Psoas muscle (tissue), 8 donors: Measurements from ENCODE around the gene WASF3. TPM values are rescaled to one million over a fixed set of nuclear protein-coding genes. Genes with fewer than 3 reads are reported as not detected.

Source experiments
- ATAC-seq, 4 donors: fragments of 200-7000 bp; cut with Tn5 transposase; one replicate each; pipeline ENCODE4 v1.9.1; 2020; ENCODE audit warnings: moderate library complexity in 3 of 4, mild to moderate bottlenecking in 2 of 4
- DNase-seq, 2 donors: peaks; one replicate each; pipeline ENCODE4 v3.0.0-alpha.2; 2020
- H3K27ac ChIP-seq: fragments of 200-600 bp; one replicate; pipeline ENCODE4 v1.8.0; 2022
- H3K27me3 ChIP-seq, 3 donors: fragments of 200-600 bp in 1 of 3; one replicate each; pipeline versions ENCODE4 v1.6.1 to v1.8.0; 2013 to 2022; ENCODE audit warnings: low read length in 2 of 3, mild to moderate bottlenecking in 2 of 3, moderate library complexity in 1 of 3; ENCODE audit not compliant: insufficient read depth in 3 of 3
- H3K36me3 ChIP-seq, 2 donors: fragments of 200-600 bp in 1 of 2; one replicate each; pipeline versions ENCODE4 v1.6.1 to v1.8.0; 2013 to 2022; ENCODE audit warnings: low read depth in 1 of 2, mild to moderate bottlenecking in 1 of 2, moderate library complexity in 1 of 2; ENCODE audit not compliant: insufficient read depth in 1 of 2
- H3K4me1 ChIP-seq: fragments of 200-600 bp; one replicate; pipeline ENCODE4 v1.8.0; 2022
- H3K4me3 ChIP-seq: fragments of 200-600 bp; one replicate; pipeline ENCODE4 v1.8.0; 2022; ENCODE audit warnings: mild to moderate bottlenecking
- H3K9me3 ChIP-seq: fragments of 200-600 bp; one replicate; pipeline ENCODE4 v1.8.0; 2022
- WGBS, 3 donors: extraction: QIAGEN DNeasy Blood & Tissue Kit; methylation state at CpG; one replicate each; pipeline versions ENCODE4 v1.1.6 to v1.1.7; 2013; 5-methylcytosine and 5-hydroxymethylcytosine counted together
- intact Hi-C, 2 donors: fragments of 100-400 bp; cut with DNase I; formaldehyde crosslinking; loops; one replicate each; pipeline versions ENCODE4 v1.11.0 to v1.14.2; 2022
- polyA plus RNA-seq, 3 donors: library from polyadenylated mRNA; stranded (reverse); fragments of 200-250 nt; gene quantifications; one replicate each; pipeline ENCODE4 v1.2.3, GENCODE V29; 2013
- total RNA-seq, 4 donors: library from RNA; stranded (reverse); fragmentation: NEBNext Ultra II Directional in 2 of 4; extraction: Animal tissue kit (Norgen Biotek cat#: 25700) in 2 of 4; gene quantifications; one replicate each; pipeline versions ENCODE4 v1.2.1 to v1.2.4, GENCODE V29; 2021 to 2023
- TF ChIP-seq, protein P1 (sequence below): fragments of 200-600 bp; IDR thresholded peaks from one replicate; pipeline ENCODE4 v1.8.0; 2022; ENCODE audit warnings: antibody characterized with exemption
- donor health status: healthy with polysubstance abuse.
- donor health status: DM: no; HTN: no; CAD: no; lungs with moderate emphysema.
- donor health status: Bipolar disorder and iron deficiency.
- donor health status: healthy.
- donor health status: DM: yes; HTN: yes; CAD: no.
- donor health status: DM: no; HTN: no; CAD: no.
- donor health status: DM: no; HTN: no; CAD: no.
- donor health status: DM: yes; HTN: yes; CAD: no.

WASF3 gene
- total and polyA plus RNA-seq, 7 donors, result 2.5 to 9.7 (median 6.8) TPM

DNA sequence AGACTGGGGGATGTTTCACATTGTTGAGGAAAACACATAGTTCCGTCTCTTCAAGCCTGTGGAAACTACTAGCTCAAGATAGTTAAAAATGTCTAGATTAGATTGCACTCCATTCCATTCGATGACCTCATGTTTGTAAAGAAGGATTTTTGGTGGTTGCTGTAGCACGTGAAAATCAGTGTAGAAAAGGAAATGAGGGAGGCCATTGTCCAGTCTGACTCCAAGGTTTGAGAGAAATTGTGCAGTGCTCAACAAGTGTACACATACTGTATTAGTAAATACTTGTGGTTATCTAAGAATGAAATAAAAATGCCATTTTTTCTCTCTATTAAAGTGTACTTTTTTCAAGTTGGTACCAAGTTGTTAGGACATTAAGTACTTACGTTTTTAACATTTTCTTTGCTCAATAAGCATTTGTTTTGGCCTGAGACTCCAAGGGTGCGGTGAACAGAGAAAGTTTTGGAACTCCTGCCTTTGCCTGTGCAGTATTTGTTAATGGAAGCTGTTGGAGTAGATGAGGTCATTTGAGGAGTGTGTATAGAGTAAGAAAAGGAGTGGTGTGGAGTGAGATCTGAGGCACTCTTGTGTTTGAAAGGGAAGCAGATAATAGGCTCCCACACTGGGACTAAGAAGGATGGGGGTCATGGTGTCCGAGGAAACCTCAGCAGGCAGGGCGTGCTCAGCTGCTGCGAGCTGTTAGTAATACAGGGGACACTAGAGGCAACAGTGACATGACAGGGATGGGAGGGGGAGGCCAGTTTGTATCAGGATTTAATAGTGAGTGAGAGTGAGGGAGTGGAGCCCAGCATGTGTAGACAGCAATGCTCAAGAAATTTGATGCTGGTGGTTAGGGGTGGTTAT, 4.4 kb downstream of the WASF3 start:
- Histone ChIP-seq H3K36me3 (no peaks in the 10 kb centered on the region), H3K27ac (no peak overlapping the region), H3K4me1 (peaks cover 6% of the 10 kb centered on the region), H3K4me3 (no peak overlapping the region), H3K27me3 (no peaks in the 10 kb centered on the region), H3K9me3 (no peaks in the 10 kb centered on the region)
- TF ChIP-seq, protein P1, sequence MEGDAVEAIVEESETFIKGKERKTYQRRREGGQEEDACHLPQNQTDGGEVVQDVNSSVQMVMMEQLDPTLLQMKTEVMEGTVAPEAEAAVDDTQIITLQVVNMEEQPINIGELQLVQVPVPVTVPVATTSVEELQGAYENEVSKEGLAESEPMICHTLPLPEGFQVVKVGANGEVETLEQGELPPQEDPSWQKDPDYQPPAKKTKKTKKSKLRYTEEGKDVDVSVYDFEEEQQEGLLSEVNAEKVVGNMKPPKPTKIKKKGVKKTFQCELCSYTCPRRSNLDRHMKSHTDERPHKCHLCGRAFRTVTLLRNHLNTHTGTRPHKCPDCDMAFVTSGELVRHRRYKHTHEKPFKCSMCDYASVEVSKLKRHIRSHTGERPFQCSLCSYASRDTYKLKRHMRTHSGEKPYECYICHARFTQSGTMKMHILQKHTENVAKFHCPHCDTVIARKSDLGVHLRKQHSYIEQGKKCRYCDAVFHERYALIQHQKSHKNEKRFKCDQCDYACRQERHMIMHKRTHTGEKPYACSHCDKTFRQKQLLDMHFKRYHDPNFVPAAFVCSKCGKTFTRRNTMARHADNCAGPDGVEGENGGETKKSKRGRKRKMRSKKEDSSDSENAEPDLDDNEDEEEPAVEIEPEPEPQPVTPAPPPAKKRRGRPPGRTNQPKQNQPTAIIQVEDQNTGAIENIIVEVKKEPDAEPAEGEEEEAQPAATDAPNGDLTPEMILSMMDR, result no peak
- no peak for DNase-seq
- intact Hi-C loops, result no loop called here
- 59 to 71% (median 65%) methylated on average over 8 of the region's 8 CpGs for WGBS, 3 donors
- no peak for ATAC-seq

DNA sequence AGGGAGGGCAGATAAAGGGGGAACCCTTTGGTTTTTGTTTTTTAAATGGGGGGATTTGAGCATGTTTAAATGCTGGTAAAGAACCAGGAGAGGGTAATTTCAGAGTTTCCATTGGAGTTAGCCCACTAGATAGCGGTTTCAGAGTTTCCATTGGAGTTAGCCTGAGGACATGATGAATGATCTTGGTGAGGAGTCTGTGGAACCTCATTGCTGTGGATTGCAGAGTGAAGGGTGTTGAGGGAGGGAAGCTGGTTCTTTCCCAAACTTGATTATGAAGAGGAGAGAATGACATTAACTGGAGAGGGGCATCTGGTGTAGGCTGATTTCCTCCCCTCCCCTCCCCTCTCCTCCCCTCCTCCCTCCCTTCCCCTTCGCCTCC, 5.0 kb downstream of the WASF3 start:
- no peak for DNase-seq
- no peak for ATAC-seq
- intact Hi-C loops, result no loop called here
- Histone ChIP-seq H3K36me3 (no peaks in the 10 kb centered on the region), H3K4me3 (no peak overlapping the region), H3K27me3 (no peaks in the 10 kb centered on the region), H3K9me3 (no peaks in the 10 kb centered on the region), H3K4me1 (peaks cover 6% of the 10 kb centered on the region), H3K27ac (no peak overlapping the region)
- TF ChIP-seq, protein P1, result no peak
- 54 to 100% (median 74%) methylated on average over 1 to 2 of the region's 2 CpGs for WGBS, 3 donors

DNA sequence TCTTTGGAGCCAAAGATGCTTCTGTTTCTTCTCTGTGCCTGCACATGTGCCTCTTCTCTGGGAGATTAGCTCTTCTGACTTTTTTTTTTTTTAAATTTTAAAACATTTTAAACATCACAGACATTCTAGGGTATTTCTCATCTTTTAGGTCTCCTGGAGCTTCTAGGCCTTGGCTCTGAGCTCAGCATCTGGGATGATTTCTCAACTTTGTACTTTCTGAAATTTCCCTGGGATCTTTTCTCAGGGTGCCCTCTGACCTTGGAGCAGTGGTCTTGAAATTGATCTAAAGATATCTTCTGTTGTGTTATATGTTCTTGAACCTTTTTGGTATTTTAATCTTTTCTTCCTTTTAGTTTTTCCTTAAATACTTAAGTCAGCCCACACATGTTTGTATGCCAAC, 6.2 kb downstream of the WASF3 start:
- DNase-seq (no peak), ATAC-seq (no peak)
- H3K27ac ChIP-seq, result no peak overlapping the region
- H3K9me3 ChIP-seq, result no peaks in the 10 kb centered on the region
- TF ChIP-seq, protein P1, result no peak
- H3K4me3 ChIP-seq, result no peak overlapping the region
- intact Hi-C loops, result no loop called here
- H3K36me3 ChIP-seq, result no peaks in the 10 kb centered on the region
- H3K27me3 ChIP-seq, result no peaks in the 10 kb centered on the region
- peaks cover 1% of the 10 kb centered on the region for H3K4me1 ChIP-seq

DNA sequence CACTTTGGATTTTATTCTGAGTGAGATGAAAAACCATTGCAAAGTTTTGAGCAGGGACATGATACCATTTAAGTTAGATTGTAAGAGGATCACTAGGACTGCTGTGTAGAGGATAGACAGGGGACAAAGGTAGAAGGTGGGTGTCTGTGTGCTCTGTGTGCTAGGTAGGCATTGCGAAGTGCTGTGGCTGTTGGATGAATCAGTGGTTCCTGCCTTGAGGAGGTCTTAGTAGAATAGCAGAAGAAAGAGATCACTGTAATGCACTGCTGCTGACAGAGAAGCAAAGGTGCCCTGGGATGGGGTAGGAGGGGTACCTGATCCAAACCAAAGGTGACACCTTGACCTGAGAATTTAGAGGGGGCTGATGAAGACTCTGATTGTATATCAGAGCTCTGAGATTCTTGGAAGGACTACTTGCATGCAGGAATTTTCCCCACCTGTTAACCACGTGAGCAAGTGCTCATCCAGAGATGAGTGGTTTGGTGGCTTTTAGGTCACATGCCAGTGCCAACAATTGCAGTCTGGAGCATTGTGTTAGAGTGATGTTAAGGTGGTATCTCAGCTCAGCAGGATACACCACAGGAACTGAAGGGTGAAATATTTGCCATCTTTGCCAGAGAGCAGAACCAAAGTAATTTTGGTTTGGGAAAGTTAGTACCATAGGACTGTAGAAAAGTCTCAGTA, 10.8 kb downstream of the WASF3 start:
- peaks cover 3% of the 10 kb centered on the region for H3K9me3 ChIP-seq
- WGBS, 3 donors, result 65 to 71% (median 66%) methylated on average over 2 of the region's 2 CpGs

More for the DNA sequence above, 10.8 kb downstream of the WASF3 start:
- no peak overlapping the region for H3K4me3 ChIP-seq
- intact Hi-C loops, result no loop called here
- TF ChIP-seq, protein P1, result no peak
- no peaks in the 10 kb centered on the region for H3K36me3 ChIP-seq
- ATAC-seq, result no peak
- H3K27ac ChIP-seq, result no peak overlapping the region
- DNase-seq, result no peak
- H3K27me3 ChIP-seq, result no peaks in the 10 kb centered on the region
- H3K4me1 ChIP-seq, result no peaks in the 10 kb centered on the region
